Upper lobe of right lung (tissue), 1 donor: ENCODE results near the gene GDNF. TPM values are rescaled to one million over a fixed set of nuclear protein-coding genes. Genes with fewer than 3 reads are reported as not detected.

Experiments used
- ATAC-seq: fragments of 200-7000 bp; cut with Tn5 transposase; one replicate; pipeline ENCODE4 v1.9.1; 2020; ENCODE audit warnings: mild to moderate bottlenecking, moderate library complexity
- DNase-seq: peaks from one replicate; pipeline ENCODE4 v3.0.0-alpha.2; 2020
- H3K27ac ChIP-seq: fragments of 200-600 bp; one replicate; pipeline ENCODE4 v1.8.0; 2022
- H3K27me3 ChIP-seq: fragments of 200-600 bp; one replicate; pipeline ENCODE4 v1.8.0; 2022; ENCODE audit warnings: mild to moderate bottlenecking
- H3K36me3 ChIP-seq: fragments of 200-600 bp; one replicate; pipeline ENCODE4 v1.8.0; 2022
- H3K4me1 ChIP-seq: fragments of 200-600 bp; one replicate; pipeline ENCODE4 v1.8.0; 2022
- H3K4me3 ChIP-seq: fragments of 200-600 bp; one replicate; pipeline ENCODE4 v1.8.0; 2022; ENCODE audit warnings: mild to moderate bottlenecking
- H3K9me3 ChIP-seq: fragments of 200-600 bp; one replicate; pipeline ENCODE4 v1.8.0; 2022
- intact Hi-C: fragments of 100-400 bp; cut with DNase I; formaldehyde crosslinking; loops from one replicate; pipeline ENCODE4 v1.11.0; 2022
- total RNA-seq: library from RNA; stranded (reverse); fragmentation: NEBNext Ultra II Directional; extraction: Animal tissue kit (Norgen Biotek cat#: 25700); gene quantifications from one replicate; pipeline ENCODE4 v1.2.1, GENCODE V29; 2021
- TF ChIP-seq, protein P1 (sequence below): fragments of 200-600 bp; IDR thresholded peaks from one replicate; pipeline ENCODE4 v1.8.0; 2022; ENCODE audit warnings: antibody characterized with exemption
- donor health status: DM: no; HTN: yes; CAD: no; lungs with severe emphysema.

Gene GDNF
- total RNA-seq, 1 donor from 2014 or later = 0.23 TPM

DNA sequence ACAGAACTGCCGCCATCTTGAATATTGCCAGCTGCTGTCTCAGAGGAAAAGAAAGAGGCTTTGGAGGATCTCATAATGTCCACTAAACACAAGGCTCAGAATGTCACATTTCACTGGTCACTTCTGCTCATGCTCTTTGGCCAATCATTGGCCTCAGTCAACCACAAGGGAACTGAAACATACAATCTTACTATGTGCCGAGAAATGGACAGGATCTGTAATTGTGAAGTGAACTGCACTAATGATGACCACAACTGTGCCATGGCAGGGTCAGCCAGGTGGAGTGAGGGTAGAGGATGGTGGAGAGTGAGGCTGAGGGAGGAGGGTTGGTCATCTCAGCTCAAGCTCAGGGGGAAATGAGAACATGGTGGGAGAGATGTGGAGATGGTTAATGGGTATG, 32.8 kb downstream of the GDNF start:
- ATAC-seq (no peak), DNase-seq (no peak)
- Histone ChIP-seq H3K27ac (no peak overlapping the region), H3K9me3 (no peaks in the 10 kb centered on the region), H3K36me3 (no peaks in the 10 kb centered on the region), H3K27me3 (no peaks in the 10 kb centered on the region), H3K4me3 (no peak overlapping the region), H3K4me1 (no peaks in the 10 kb centered on the region)
- intact Hi-C loops = no loop called here
- TF ChIP-seq, protein P1, sequence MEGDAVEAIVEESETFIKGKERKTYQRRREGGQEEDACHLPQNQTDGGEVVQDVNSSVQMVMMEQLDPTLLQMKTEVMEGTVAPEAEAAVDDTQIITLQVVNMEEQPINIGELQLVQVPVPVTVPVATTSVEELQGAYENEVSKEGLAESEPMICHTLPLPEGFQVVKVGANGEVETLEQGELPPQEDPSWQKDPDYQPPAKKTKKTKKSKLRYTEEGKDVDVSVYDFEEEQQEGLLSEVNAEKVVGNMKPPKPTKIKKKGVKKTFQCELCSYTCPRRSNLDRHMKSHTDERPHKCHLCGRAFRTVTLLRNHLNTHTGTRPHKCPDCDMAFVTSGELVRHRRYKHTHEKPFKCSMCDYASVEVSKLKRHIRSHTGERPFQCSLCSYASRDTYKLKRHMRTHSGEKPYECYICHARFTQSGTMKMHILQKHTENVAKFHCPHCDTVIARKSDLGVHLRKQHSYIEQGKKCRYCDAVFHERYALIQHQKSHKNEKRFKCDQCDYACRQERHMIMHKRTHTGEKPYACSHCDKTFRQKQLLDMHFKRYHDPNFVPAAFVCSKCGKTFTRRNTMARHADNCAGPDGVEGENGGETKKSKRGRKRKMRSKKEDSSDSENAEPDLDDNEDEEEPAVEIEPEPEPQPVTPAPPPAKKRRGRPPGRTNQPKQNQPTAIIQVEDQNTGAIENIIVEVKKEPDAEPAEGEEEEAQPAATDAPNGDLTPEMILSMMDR = no peak

DNA sequence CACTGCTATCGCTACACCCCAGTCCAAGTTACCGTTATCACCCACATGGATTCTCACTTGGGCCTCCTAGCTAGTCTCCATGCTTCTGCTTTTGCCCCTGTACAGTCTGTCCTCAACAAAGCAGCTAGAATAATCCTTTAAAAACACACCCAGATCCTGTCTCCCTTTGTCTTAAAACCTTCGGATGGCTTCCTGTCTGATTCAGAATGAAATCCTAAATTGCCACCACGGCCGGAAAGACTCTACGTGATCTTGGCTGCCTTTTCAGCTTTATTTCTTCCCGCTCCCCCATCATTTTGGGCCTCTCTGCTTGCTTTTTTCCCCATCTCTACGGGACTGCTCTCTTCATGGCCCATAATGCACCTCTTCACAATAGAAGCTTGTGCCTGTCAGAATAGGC, 33.4 kb downstream of the GDNF start:
- no peak for ATAC-seq
- TF ChIP-seq, protein P1 = no peak
- H3K36me3 ChIP-seq = no peaks in the 10 kb centered on the region

DNA sequence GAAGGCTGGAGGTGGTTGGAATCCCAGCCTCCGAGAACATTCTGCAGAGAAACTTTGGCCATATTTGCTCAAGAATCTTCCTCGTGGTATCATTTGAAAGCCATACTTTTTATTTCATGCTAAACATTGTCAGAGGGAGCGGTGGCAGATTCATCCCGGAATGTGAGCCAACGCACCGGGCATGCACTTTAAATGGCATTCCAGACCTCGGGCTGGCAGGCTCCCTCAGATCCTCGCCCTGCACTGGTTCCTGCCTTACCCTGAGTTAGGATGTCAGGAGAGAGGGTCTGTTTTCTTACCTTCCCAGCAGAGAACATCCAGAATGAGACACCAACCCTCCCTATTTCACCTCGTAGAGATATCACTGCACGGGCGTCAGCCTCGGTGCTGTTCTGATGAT, 33.8 kb downstream of the GDNF start:
- Histone ChIP-seq H3K4me1 (no peaks in the 10 kb centered on the region), H3K27ac (no peak overlapping the region), H3K36me3 (no peaks in the 10 kb centered on the region), H3K4me3 (no peak overlapping the region), H3K27me3 (no peaks in the 10 kb centered on the region), H3K9me3 (no peaks in the 10 kb centered on the region)
- ATAC-seq (no peak), DNase-seq (no peak)
- intact Hi-C loops = no loop called here
- TF ChIP-seq, protein P1 = no peak

More for the DNA sequence above, 33.4 kb downstream of the GDNF start:
- no peak overlapping the region for H3K4me3 ChIP-seq
- H3K27ac ChIP-seq = no peak overlapping the region
- no peaks in the 10 kb centered on the region for H3K9me3 ChIP-seq
- no peaks in the 10 kb centered on the region for H3K4me1 ChIP-seq
- no peaks in the 10 kb centered on the region for H3K27me3 ChIP-seq
- DNase-seq = no peak
- intact Hi-C loops = no loop called here

DNA sequence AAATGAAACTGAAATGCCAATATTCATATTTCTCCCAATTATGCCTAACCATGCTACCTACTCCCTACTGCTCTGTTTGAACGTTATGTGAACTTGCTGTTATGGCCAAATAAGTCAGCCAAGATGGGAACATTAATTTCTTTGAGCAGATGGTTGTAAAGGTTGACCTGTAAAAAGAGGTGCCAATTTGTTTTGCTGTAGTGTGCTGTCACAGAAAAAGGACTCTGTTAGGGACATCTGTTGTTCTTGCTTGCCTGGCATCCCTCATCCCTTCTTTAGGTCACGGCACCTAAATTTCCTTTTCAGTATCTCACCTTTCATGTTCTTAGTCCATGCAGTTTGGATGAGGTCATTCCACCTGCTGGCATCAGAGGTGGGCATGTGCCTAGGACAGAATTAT, 35.4 kb downstream of the GDNF start:
- Histone ChIP-seq H3K4me3 (no peak overlapping the region), H3K27ac (no peak overlapping the region), H3K9me3 (no peaks in the 10 kb centered on the region), H3K4me1 (no peaks in the 10 kb centered on the region), H3K27me3 (no peaks in the 10 kb centered on the region), H3K36me3 (no peaks in the 10 kb centered on the region)
- TF ChIP-seq, protein P1 = no peak
- DNase-seq = no peak
- ATAC-seq = no peak
- intact Hi-C loops = no loop called here

DNA sequence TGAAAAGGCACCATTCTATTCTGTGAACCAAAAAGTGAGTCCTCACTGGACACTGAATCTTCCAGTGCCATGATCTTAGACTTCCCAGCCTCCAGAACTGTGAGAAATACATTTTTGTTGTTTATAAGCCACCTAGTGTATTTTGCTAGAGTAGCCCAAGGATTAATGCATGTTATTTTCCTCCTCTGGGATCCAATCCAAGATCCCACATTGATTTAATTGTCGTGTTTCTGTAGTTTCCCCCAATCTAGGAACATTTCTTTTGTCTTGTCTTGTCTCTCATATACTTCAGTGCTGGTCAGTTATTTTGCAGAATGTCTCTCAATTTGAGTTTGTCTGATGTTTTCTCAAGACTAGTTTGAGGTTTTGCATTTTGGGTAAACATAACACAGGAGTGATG, 36.4 kb downstream of the GDNF start:
- no peaks in the 10 kb centered on the region for H3K9me3 ChIP-seq
- DNase-seq (no peak), ATAC-seq (no peak)
- H3K27me3 ChIP-seq = no peaks in the 10 kb centered on the region
- H3K4me1 ChIP-seq = no peaks in the 10 kb centered on the region
- H3K27ac ChIP-seq = no peak overlapping the region
- H3K36me3 ChIP-seq = no peaks in the 10 kb centered on the region
- no peak overlapping the region for H3K4me3 ChIP-seq
- intact Hi-C loops = no loop called here
- TF ChIP-seq, protein P1 = no peak

DNA sequence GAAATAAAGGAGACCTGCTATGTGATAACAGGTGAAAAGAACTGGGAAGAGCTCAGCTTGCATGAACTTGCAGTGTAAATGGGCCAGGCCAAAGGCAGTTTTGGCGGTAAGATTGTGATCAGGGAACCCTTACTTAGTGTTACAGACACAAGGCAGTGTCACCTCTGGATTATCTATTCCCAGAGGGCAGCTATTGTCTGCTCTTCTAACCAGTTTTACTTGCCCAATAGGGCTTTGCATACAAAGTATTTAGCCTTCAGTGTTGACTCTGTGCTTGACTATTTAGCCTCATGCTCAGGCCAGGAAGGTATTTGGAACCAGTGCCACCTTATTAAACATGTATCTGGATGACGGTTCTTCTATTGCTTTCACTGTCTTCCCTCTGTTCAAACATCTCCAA, 38.3 kb downstream of the GDNF start:
- ATAC-seq = no peak
- Histone ChIP-seq H3K4me3 (no peak overlapping the region), H3K4me1 (no peaks in the 10 kb centered on the region), H3K36me3 (no peaks in the 10 kb centered on the region), H3K27me3 (no peaks in the 10 kb centered on the region), H3K27ac (no peak overlapping the region), H3K9me3 (no peaks in the 10 kb centered on the region)
- intact Hi-C loops = no loop called here
- TF ChIP-seq, protein P1 = no peak
- DNase-seq = no peak
